Loucy (cell line): Measurements from ENCODE around the gene UTF1.

ENCODE experiments used
- EZH2phosphoT487 ChIP-seq: fragments of 200-600 bp; IDR thresholded peaks from 2 replicates; pipeline ENCODE4 v1.6.1; 2018; ENCODE audit warnings: antibody characterized with exemption, mild to moderate bottlenecking, moderate library complexity, borderline replicate concordance
- TF ChIP-seq, protein P1 (sequence below): fragments of 200-600 bp; sonication (generic); conservative IDR thresholded peaks from 2 replicates; pipeline ENCODE4 v1.5.1; 2014; ENCODE audit warnings: mild to moderate bottlenecking, antibody characterized with exemption, low read length

DNA sequence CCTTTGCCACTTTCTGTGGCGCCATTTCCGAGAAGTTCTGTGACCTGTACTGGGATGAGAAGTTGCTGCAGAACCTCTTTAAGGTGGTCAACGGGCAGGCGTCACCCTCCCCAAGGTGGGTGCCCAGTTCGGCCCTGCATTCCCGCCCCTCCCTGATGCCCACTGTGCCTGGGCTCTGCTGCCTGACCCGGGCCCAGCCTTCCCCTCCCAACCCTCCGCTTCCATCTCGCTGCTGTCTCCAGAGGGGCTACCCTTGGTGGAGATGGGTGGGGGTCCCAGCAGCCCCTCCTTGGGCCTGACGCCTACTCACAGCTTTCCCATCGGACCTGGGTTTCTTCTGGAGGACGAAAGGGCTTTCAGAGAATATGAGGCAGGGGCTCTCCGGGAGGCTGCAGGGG, 30.5 kb upstream of the UTF1 start:
- TF ChIP-seq, protein P1, sequence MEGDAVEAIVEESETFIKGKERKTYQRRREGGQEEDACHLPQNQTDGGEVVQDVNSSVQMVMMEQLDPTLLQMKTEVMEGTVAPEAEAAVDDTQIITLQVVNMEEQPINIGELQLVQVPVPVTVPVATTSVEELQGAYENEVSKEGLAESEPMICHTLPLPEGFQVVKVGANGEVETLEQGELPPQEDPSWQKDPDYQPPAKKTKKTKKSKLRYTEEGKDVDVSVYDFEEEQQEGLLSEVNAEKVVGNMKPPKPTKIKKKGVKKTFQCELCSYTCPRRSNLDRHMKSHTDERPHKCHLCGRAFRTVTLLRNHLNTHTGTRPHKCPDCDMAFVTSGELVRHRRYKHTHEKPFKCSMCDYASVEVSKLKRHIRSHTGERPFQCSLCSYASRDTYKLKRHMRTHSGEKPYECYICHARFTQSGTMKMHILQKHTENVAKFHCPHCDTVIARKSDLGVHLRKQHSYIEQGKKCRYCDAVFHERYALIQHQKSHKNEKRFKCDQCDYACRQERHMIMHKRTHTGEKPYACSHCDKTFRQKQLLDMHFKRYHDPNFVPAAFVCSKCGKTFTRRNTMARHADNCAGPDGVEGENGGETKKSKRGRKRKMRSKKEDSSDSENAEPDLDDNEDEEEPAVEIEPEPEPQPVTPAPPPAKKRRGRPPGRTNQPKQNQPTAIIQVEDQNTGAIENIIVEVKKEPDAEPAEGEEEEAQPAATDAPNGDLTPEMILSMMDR = no peak
- no peak for TF ChIP-seq EZH2phosphoT487
